PFSK-1 (cell line): Measurements from ENCODE around the gene LRCH3.

ENCODE experiments used
- FOXP2 ChIP-seq: optimal IDR thresholded peaks from 2 replicates; pipeline ENCODE3; 2011; ENCODE audit warnings: borderline replicate concordance, control low read depth, inconsistent platforms; ENCODE audit not compliant: insufficient read depth; ENCODE audit errors: extremely low read length, extremely low read depth
- POLR2AphosphoS5 ChIP-seq: IDR thresholded peaks from 2 replicates; pipeline ENCODE4 v1.6.1; 2012; ENCODE audit warnings: low read depth, mild to moderate bottlenecking, control low read depth, low read length, moderate library complexity
- REST ChIP-seq, 2 experiments: IDR thresholded peaks; 2 replicates each; pipeline versions ENCODE4 v1.6.1 to v1.8.0; 2011 to 2012; ENCODE audit warnings: low read depth in 2 of 2, low read length in 2 of 2, control low read depth in 1 of 2, inconsistent platforms in 1 of 2, mild to moderate bottlenecking in 1 of 2, moderate library complexity in 1 of 2; ENCODE audit not compliant: insufficient read depth in 1 of 2
- SIN3A ChIP-seq: IDR thresholded peaks from 2 replicates; pipeline ENCODE4 v1.6.1; 2012; ENCODE audit warnings: mild to moderate bottlenecking, low read length, moderate library complexity, borderline replicate concordance; ENCODE audit not compliant: insufficient read depth
- TAF1 ChIP-seq: IDR thresholded peaks from 2 replicates; pipeline ENCODE4 v1.6.1; 2012; ENCODE audit warnings: low read length, control low read depth, borderline replicate concordance; ENCODE audit not compliant: insufficient read depth

Gene LRCH3

GRCh38 chr3:197833930-197834715, 43.1 kb downstream of the LRCH3 start:
- TF ChIP-seq FOXP2 = no peak
- TF ChIP-seq POLR2AphosphoS5 = no peak
- TF ChIP-seq TAF1 = no peak

GRCh38 chr3:197835509-197835908, 44.5 kb downstream of the LRCH3 start:
- TF ChIP-seq SIN3A = no peak
- no peak for TF ChIP-seq POLR2AphosphoS5
- no peak for TF ChIP-seq TAF1
- TF ChIP-seq FOXP2 = no peak
- TF ChIP-seq REST (IDR thresholded peaks at IDR 0.05; ENCODE audit: insufficient read depth in 1 of 2, low read depth in 2 of 2, low read length in 2 of 2) = no peak

DNA sequence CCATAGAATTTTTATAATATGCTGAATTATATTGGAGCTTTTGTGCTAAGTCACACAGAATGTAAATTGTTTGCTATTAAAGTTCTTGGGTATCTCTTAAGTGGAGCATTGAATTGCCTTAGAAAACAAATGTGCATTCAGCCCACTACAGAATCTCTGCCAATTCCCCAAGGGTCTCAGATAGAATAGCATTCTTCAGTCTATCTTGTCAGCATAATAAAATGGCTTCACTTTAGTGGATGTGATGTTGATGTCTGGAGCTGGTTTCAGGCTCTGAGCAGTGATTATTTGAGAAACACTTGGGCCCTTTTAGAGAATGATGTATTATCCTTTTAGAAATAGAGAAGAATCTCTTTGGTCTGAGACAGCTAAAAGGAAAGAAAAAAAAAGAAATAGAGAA, 45.2 kb downstream of the LRCH3 start:
- TF ChIP-seq POLR2AphosphoS5 = no peak
- no peak for TF ChIP-seq SIN3A
- no peak for TF ChIP-seq TAF1
- TF ChIP-seq REST (IDR thresholded peaks at IDR 0.05; ENCODE audit: insufficient read depth in 1 of 2, low read depth in 2 of 2, low read length in 2 of 2) = no peak
- no peak for TF ChIP-seq FOXP2

GRCh38 chr3:197837282-197837681, 46.2 kb downstream of the LRCH3 start:
- TF ChIP-seq FOXP2 = no peak
- no peak for TF ChIP-seq SIN3A
- TF ChIP-seq POLR2AphosphoS5 = no peak
- TF ChIP-seq REST (IDR thresholded peaks at IDR 0.05; ENCODE audit: insufficient read depth in 1 of 2, low read depth in 2 of 2, low read length in 2 of 2) = no peak
- TF ChIP-seq TAF1 = no peak

DNA sequence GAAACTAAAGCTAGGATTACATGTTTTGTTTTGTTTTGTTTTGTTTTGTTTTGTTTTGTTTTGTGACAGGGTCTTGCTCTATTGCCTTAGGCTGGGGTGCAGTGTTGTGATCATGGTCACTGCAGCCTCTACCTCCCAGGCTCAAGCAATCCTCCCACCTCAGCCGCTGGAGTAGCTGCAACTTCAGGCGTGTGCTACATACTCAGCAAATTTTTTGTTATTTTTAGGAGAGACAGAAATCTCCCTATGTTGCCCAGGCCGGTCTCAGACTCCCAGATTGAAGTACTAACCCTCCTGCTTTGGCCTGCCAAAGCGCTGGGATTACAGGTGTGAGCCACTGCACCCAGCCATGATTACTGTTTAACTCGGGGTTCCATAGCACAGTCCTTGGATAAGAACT, 50.7 kb downstream of the LRCH3 start:
- no peak for TF ChIP-seq TAF1
- TF ChIP-seq POLR2AphosphoS5 = no peak
- no peak for TF ChIP-seq REST (IDR thresholded peaks at IDR 0.05; ENCODE audit: insufficient read depth in 1 of 2, low read depth in 2 of 2, low read length in 2 of 2)
- no peak for TF ChIP-seq FOXP2
- TF ChIP-seq SIN3A = no peak
